Fibroblast of skin of right biceps (primary cell): ENCODE data around the gene RAB6A.
"Not testable (repeated sequence)": the region's sequence is repeated elsewhere in the genome, so short reads cannot be mapped to it uniquely, and the experiment has no call there.

Source experiments
- DNase-seq: peaks from one replicate; pipeline ENCODE4 v3.0.0-alpha.2; 2013

The RAB6A gene

DNA sequence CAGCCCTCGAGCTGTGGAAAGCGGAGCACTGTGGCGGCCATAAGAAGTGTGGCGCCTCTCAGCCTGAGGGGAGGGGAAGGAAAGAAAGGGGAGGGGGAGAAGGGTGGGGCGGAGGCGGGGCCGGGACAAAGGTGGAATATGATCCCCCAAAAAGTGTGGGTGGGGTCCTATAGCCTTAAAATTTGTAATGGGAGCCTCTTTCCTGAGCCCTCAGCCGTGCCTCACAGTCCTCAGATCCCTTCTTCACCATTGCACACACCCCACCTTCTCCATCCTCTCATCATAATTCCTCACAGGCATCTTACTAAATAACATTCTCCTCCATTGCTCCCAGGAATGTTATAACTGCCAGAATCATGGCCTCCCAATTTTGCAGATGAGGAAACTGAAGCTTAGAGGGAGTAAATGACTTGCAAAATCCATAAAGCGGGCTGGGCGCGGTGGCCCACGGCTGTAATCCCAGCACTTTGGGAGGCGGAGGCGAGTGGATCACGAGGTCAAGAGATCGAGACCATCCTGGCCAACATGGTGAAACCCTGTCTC, 600 bp upstream of the RAB6A start:
- DNase-seq: no peak

DNA sequence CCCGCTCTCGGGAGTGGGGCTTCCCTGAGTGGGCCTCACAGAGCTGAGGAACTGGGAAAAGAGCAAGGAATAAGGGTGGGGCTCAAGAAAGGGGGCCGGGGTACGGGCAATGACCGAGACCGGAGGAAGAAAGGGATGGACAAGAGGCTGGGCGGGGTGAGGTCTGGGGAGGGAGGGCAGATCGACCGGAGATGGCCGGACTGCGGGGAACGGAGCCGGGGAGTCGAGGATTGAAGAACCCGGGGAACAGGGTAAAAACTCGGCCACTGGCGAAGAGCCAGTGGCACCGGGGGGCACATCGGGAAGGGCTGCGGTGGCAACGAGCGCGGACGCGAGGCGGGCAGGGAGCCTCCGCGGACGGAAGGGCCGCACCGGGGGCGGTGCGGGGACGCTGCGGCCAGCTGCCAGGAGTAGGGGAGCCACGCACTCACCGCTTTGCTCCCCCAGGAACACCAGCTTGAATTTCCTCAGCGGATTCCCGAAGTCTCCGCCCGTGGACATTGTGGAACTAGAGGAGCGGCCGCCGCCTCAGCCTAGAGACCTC, 667 bp downstream of the RAB6A start:
- peak; percentile 8 for DNase-seq

DNA sequence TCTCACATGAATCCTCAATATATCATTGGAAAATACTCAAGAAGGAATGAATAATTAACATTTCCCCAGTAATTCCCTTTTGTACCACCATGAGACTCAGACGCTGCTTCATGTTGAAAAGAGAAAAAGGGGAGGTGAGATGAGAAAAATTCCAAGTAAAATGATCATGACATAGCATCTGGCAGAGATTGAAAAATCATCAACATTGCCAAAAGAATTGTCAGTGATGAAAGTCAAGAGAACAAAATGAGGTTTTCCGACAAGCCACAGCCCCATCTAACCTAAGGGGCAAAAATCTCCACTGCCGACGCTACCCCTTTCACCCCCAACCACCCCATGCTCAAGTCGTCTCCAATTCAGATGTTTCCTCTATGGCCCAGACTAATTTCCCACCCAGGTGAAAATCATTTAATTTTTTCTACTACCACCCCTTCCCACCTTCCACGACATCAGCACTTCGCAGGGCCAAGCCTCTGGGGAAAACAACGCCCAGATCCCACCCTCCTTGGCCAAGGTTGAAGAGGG, 1.2 kb downstream of the RAB6A start:
- DNase-seq: peak; percentile 43

- DNase-seq: no peak
Observed at GRCh38 chr11:73758451-73758850, 2.4 kb downstream of the RAB6A start.

GRCh38 chr11:73757598-73757997, 3.3 kb downstream of the RAB6A start:
- no peak for DNase-seq

- no peak for DNase-seq
Observed at GRCh38 chr11:73755670-73756069, 5.2 kb downstream of the RAB6A start.

GRCh38 chr11:73753938-73754337, 6.9 kb downstream of the RAB6A start:
- DNase-seq: no peak

GRCh38 chr11:73752903-73753302, 8.0 kb downstream of the RAB6A start:
- DNase-seq: no peak

DNA sequence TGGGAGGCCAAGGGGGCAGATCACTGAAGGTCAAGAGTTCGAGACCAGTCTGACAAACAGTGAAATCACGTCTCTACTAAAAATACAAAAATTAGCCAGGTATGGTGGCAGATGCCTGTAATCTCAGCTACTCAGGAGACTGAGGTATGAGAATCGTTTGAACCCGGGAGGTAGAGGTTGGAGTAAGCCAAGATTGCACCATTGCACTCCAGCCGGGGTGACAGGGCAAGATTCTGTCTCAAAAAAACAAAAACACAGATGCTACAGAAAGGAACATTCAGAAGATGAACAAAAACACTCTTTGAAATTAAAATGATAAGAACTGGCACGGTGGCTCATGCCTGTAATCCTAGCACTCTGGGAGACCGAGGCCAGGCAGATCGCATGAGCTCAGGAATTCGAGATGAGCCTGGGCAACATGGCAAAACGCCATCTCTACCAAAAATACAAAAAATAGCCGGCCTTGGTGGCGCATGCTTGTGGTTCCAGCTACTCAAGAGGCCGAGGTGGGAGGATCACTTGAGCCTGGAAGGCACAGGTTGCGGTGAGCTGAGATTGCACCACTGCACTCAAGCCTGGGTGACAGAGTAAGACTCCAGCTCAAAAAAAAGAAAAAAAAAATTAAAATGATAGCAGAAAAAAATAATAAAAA, 8.5 kb downstream of the RAB6A start:
- no peak for DNase-seq

GRCh38 chr11:73750862-73751261, 10.0 kb downstream of the RAB6A start:
- DNase-seq: not testable (repeated sequence)

DNA sequence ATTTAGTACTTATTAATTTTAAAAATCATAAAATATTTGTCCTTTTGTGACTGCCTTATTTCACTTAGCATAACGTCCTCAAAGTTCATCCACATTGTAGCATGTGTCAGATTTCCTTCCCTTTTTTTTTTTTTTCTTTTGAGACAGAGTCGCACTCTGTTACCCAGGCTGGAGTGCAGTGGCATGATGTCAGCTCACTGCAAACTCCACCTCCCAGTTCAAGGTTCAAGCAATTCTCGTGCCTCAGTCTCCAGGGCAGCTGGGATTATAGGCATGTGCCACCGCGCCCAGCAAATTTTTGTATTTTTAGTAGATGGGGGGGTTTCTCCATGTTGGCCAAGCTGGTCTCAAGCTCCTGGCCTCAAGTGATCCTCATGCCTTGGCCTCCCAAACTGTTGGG, 10.6 kb downstream of the RAB6A start:
- DNase-seq: no peak

DNA sequence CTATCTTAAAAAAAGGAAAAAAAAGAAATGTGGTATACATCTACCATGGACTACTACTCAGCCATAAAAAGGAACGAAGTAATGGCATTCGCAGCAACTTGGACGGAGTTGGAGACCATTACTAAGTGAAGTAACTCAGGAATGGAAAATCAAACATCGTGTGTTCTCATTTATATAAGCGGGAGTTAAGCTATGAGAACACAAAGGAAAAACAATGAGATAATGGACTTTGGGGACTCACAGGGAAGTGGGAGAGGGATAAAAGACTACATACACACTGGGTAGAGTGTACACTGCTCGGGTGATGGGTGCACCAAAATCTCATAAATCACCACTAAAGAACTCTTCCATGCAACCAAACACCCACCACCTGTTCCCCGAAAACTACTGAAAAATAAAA, 11.8 kb downstream of the RAB6A start:
- DNase-seq: no peak

DNA sequence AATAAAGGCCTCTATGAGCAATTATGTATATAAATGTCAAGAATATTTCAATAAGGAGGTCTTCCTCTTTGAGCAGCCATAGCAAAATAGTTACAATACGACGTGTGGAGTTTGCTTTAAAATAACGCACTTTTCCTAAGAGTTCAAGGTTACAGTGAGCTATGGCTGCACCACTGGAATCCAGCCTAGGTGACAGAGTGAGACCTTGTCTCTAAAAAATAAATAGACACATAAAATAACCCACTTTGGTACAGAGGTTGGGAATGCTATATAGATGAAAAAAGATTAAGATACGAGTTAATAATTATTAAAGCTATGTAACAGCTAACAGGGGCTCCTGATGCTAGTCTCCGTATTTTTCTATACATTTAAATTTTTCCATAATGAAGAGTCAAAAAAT, 12.6 kb downstream of the RAB6A start:
- DNase-seq: no peak

GRCh38 chr11:73747762-73748161, 13.1 kb downstream of the RAB6A start:
- DNase-seq: no peak

- no peak for DNase-seq
Observed at GRCh38 chr11:73746701-73747100, 14.2 kb downstream of the RAB6A start.

GRCh38 chr11:73743045-73743444, 17.8 kb downstream of the RAB6A start:
- DNase-seq: no peak

GRCh38 chr11:73735959-73736358, 24.9 kb downstream of the RAB6A start:
- DNase-seq: not testable (repeated sequence)

- peak; percentile 36 for DNase-seq
Observed at GRCh38 chr11:73734993-73735392, 25.9 kb downstream of the RAB6A start.

GRCh38 chr11:73734011-73734410, 26.9 kb downstream of the RAB6A start:
- not testable (repeated sequence) for DNase-seq

- not testable (repeated sequence) for DNase-seq
Observed at GRCh38 chr11:73732936-73733335, 27.9 kb downstream of the RAB6A start.

GRCh38 chr11:73729594-73730206, 31.2 kb downstream of the RAB6A start:
- no peak for DNase-seq

DNA sequence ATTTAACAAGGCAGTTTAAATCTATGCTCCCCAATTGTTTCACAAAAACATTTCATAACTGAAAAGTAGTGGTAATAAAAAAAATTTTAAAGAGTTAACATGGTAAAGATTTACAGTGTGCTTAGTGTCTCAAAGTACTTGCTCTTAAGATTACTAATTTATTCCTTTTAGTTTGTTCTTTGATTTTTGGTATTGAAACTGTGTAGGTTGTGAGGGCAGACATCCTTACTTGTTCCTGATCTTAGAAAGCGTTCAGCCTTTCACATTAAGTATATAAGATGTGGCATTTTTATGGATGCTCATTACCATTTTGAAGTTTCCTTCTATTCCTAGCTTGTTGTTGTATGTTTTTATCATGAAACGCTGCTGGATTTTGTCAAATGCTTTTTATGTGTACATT, 32.9 kb downstream of the RAB6A start:
- no peak for DNase-seq

GRCh38 chr11:73726825-73727224, 34.0 kb downstream of the RAB6A start:
- DNase-seq: no peak

DNA sequence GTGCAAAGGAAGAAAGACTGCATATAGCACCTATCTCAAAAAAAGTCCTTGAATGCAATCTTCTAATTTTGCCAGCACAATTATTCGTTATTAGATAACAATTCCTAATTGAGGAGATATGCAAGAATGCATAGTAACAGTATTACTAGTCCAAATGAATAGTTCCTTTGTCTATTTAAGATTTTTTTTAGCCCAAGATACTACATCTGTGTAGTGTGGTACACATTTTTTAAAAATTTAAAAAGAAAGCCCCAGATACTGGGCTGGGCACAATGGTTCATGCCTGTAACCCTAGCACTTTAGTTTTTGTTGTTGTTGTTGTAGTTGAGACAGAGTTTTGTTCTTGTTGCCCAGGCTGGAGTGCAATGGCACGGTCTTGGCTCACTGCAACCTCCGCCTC, 43.7 kb downstream of the RAB6A start:
- DNase-seq: no peak
